ENCODE data around the gene CORT.
"Not testable (repeated sequence)": the region's sequence is repeated elsewhere in the genome, so short reads cannot be mapped to it uniquely, and the experiment has no call there.

The CORT gene

GRCh38 chr1:10449751-10450150, at the start of gene CORT:
Gene CORT (plus strand): TSS chr1:10450031. CDS start chr1:10450224, 193 bp downstream.
- DNase-seq: no peak

- DNase-seq: no peak
Observed at GRCh38 chr1:10401281-10401680, 48.5 kb upstream of the CORT start.

DNA sequence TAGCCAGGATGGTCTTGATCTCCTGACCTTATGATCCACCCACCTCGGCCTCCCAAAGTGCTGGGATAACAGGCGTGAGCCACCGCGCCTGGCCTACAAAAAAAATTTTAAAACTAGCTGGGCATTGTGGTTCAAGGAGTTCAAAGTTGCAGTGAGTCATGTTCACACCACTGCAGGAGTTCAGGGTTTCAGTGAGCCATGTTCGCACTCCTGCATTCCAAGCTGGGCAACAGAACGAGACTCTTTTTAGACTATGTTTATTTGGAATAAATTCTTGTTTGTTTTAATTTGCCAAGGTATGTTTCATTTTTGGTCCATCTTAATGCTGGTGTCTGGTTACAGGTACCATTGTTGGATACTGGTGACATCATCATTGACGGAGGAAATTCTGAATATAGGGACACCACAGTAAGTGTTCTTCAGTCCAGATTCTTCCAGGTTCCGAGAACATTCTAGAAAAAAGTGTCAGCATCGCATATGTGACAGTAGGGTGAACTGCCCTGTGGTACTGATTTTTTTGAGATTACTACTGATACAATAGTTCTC, 47.0 kb upstream of the CORT start:
- no peak for DNase-seq

DNA sequence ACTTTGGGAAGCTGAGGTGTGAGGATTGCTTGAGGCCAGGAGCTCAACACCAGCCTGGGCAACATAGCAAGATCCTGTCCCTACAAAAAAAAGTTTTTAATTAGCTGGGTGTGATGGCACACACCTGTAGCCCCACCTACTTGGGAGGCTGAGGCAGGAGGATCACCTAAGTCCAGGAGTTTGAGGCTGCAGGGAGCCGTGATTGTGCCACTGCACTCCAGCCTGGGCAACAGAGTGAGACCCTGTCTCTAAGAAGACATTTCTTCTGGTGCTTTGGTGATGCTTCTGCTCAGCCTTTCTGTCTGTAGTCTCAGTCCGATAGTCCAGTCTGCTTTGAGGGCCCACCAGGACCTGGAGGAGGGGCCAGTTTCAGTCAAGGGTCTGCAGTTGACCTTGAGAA, 42.6 kb upstream of the CORT start:
- no peak for DNase-seq

- peak; percentile 14 for DNase-seq
Observed at GRCh38 chr1:10415211-10415930, 34.5 kb upstream of the CORT start.

GRCh38 chr1:10415967-10416366, 33.9 kb upstream of the CORT start:
- not testable (repeated sequence) for DNase-seq

DNA sequence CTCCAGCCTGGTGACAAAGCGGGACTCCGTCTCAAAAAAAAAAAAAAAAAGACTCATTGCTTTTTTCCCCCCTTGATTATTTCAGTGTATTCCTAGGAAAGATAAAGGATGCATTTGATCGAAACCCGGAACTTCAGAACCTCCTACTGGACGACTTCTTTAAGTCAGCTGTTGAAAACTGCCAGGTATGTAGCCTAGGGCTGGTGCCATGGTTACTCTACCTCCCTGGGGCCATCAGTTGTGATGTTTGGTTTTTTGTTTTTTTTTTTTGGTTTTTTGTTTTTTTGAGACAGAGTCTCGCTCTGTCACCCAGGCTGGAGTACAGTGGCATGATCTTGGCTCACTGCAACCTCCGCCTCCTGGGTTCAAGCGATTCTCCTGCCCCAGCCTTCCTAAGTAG, 31.1 kb upstream of the CORT start:
- not testable (repeated sequence) for DNase-seq

DNA sequence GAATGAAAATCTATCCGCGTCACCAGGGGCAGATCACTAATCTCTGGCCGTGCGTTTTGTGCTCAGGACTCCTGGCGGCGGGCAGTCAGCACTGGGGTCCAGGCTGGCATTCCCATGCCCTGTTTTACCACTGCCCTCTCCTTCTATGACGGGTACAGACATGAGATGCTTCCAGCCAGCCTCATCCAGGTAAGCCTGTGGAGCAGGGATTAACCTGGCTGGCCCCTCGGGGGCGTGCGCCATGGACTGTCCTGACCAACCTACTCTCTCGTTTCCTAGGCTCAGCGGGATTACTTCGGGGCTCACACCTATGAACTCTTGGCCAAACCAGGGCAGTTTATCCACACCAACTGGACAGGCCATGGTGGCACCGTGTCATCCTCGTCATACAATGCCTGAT, 30.5 kb upstream of the CORT start:
- no peak for DNase-seq

GRCh38 chr1:10421637-10422036, 28.2 kb upstream of the CORT start:
- DNase-seq: no peak

DNA sequence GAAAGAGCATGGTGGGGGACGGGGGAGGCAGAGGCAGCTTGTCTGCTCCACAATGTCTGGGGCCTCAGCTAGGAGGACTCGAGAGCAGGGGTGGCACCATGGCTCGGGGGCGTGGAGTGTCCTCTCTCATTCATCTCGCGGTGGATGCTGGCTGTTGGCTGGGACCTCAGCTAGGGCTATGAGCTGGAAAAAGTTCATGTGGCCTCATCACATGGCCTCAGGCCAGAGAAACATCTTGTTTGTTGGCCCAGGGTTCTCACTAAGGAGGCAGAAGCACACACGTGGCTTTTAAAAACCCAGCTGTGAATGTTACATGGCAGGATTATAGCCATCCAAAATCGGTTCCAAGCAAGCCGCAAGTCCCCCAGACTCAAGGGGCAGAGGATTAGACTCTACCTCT, 25.8 kb upstream of the CORT start:
- DNase-seq: no peak

DNA sequence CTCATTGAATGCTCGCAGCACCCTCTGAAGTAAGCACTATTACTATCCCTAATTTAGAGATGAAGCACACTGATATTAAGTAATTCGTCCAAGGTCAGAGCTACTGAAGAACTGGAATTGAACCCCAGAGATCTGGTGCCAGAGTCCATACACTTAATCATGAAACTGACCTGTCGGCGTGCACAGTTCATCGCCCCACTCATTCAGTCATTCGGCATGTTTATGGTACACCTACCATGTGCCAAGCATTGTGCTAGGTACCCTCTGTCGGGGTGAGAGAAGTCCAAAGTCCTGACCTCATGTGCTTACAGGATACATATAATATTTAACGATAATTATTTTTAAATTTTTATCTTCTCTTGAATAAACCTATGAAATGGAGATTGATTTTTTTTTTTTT, 25.2 kb upstream of the CORT start:
- no peak for DNase-seq

DNA sequence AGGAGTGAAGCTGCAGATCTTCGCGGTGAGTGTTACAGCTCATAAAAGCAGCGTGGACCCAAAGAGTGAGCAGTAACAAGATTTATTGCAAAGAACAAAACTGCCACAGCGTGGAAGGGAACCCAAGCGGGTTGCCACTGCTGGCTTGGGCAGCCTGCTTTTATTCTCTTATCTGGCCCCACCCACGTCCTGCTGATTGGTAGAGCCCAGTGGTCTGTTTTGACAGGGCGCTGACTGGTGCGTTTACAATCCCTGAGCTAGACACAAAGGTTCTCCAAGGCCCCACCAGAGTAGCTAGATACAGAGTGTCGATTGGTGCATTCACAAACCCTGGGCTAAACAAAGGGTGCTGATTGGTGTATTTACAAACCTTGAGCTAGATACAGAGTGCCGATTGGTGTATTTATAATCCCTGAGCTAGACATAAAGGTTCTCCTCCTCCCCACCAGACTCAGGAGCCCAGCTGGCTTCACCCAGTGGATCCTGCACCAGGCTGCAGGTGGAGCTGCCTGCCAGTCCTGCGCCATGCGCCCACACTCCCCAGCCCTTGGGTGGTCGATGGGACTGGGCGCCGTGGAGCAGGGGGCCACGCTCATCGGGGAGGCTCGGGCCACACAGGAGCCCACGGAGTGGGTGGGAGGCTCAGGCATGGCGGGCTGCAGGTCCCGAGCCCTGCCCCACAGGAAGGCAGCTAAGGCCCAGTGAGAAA, 23.9 kb upstream of the CORT start:
- DNase-seq: not testable (repeated sequence)

GRCh38 chr1:10426535-10426848, 23.3 kb upstream of the CORT start:
- DNase-seq: not testable (repeated sequence)

- no peak for DNase-seq
Observed at GRCh38 chr1:10428984-10429383, 20.8 kb upstream of the CORT start.

DNA sequence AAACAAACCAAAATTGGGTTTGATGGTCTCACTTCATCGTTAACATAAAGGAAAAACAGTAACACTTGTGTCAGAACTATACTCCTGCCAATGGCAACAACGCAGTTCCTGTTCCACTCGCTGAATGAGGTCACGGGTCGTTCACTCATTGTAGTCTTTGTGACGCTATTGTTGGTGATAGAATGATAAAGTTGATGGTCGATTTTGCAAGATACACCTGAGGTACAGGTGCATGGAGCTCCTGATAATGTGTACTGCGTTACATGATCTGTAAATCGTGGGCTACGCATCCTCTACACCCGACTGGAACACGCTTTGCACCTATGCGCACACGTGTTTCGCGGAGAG, 20.0 kb upstream of the CORT start:
- DNase-seq: no peak

DNA sequence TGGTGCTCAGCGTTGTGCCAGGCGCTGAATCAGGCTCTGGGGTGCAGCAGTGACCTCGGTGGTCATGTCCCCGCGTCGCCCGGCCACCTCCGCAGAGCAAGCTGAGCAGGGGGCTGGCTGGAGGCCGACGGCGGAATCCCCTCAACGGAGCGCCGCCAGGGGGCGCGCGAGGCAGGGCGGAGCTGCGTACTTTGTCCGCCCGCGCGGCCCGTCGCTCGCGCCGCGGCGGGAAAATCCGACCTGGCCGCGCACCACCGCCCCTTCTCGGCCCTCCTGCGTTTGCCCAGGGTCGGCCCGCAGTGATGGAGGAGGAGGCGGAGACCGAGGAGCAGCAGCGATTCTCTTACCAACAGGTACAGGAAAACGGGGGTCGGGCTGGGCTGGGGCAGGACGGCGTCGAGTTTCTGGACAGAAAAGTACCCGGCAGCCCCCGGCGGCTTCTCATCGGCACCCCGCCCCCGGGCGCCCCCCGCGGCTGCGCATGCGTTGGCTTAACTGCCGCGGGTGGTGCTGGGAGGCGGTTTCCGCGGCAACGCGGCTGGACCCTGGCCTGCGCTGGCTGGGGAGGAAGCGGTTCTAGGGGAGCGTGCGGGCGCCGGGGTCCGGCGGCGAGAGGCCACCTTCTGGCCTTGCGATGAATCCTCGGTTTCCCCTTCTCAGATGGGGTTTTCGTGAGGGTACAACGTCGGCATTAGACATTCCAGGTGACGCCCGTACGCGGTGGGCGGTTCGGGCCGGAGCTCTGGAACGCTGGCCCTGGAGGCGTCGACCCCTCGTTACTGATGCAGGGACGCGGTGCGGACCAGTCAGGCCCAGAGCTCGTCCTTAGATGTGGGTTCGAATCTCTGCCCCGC, 19.4 kb upstream of the CORT start, which contains the start of gene CENPS:
CENPS (plus strand) TSS at position 218 of the 854 bp plus-strand sequence; CDS start at position 303, 85 bp downstream.
- DNase-seq: peak; percentile 91

GRCh38 chr1:10431070-10431730, 18.6 kb upstream of the CORT start:
- DNase-seq: no peak

DNA sequence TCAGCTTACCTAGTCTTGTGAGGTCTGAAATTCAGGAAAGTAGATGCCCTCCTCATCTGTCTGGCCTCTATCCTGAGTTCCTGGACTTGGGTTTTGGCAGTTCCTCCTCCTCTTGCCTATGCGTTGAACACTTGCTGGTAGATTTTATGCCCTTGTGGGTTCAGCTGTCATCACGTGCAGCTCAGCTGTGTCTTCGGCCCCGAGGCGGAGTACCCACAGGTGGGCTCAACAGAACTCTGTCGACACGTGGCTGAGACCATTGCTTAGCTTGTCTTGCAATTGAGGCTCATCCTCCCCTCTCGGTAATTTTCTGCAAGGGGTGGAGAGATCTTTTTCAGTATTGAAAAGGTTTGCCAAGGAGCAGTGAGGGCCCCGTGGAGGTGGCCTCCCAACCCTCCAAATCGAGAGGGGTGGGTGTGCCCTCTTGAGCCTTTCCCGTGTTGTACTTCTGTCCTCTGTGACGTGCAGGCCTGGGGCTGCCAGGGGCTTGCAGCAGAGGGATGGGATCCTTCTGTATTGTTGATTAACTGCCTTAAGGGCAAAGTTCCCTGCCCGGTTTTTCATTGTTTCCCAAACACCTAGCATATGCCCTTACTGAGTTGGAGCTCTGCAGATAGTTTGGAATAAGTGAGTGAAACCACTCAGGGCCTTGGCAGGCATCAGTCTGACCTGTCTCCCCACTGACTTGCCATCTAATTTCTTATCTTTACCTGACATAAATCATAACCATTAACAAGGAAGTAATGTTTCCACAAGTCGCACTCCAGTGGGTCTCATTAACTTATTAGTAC, 16.7 kb upstream of the CORT start:
- no peak for DNase-seq

GRCh38 chr1:10433790-10434189, 16.0 kb upstream of the CORT start:
- no peak for DNase-seq

GRCh38 chr1:10434590-10434989, 15.2 kb upstream of the CORT start:
- no peak for DNase-seq

DNA sequence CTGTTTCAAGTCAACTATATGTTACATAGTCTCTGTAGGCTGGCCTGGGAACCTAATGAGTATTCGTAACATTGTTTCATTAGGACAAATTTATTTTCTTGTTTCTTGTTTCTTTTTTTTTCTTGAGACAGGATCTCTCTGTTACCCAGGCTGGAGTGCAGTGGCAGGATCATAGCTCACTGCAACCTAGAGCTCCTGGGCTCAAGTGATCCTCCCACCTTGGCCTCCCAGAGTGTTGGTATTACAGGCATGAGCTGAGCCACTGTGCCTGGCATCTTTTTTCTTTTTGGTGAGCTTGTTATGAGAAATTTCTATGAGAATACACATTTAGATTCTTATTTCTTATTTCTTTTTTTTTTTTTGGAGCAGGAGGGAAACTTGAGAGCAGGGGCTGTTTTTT, 12.8 kb upstream of the CORT start:
- no peak for DNase-seq

GRCh38 chr1:10438677-10439163, 11.1 kb upstream of the CORT start:
- DNase-seq: no peak
